A673 (cell line): ENCODE data around the gene GBE1. TPM values are rescaled to one million over a fixed set of nuclear protein-coding genes. Genes with fewer than 3 reads are reported as not detected.

ENCODE experiments used
- BruUV-seq: library from RNA; stranded (reverse); fragments of 400-500 nt; replicated peaks from 2 replicates; lab custom pipeline; 2021; lab: Mats Ljungman, UMichigan
- CTCF ChIA-PET: fragments of 300-600 bp; sonication (Branson Sonifier 250); formaldehyde crosslinking; loops from one replicate; lab custom pipeline; 2022; ENCODE audit warnings: antibody characterized with exemption; lab: Charles Lee
- POLR2A ChIA-PET: fragments of 300-600 bp; sonication (Branson Sonifier 250); formaldehyde crosslinking; loops from one replicate; lab custom pipeline; 2022; ENCODE audit warnings: antibody characterized with exemption; ENCODE audit not compliant: low non-redundant PET; lab: Charles Lee
- DNase-seq: peaks from one replicate; pipeline ENCODE4 v3.0.0-alpha.2; 2015; ENCODE audit warnings: low spot score
- H3K27ac ChIP-seq: fragments of 200-600 bp; sonication (generic); 2 replicates; pipeline ENCODE4 v1.5.1; 2016; ENCODE audit warnings: mixed run types, low read depth, mild to moderate bottlenecking, mixed read lengths, antibody characterized with exemption, low read length; ENCODE audit not compliant: poor library complexity, severe bottlenecking
- H3K27me3 ChIP-seq: fragments of 200-600 bp; sonication (generic); replicated peaks from 2 replicates; pipeline ENCODE4 v1.6.1; 2017; ENCODE audit warnings: mixed run types, low read depth, mild to moderate bottlenecking, mixed read lengths, antibody characterized with exemption, low read length; ENCODE audit not compliant: insufficient read depth, poor library complexity
- H3K36me3 ChIP-seq: fragments of 200-600 bp; sonication (generic); 2 replicates; pipeline ENCODE4 v1.6.1; 2016; ENCODE audit warnings: mixed run types, mild to moderate bottlenecking, mixed read lengths, antibody characterized with exemption, low read length; ENCODE audit not compliant: insufficient read depth, poor library complexity, severe bottlenecking
- H3K4me1 ChIP-seq: fragments of 200-600 bp; sonication (generic); 2 replicates; pipeline ENCODE4 v1.6.1; 2017; ENCODE audit warnings: mixed run types, mild to moderate bottlenecking, mixed read lengths, antibody characterized with exemption, low read length; ENCODE audit not compliant: insufficient read depth, poor library complexity, severe bottlenecking
- H3K4me3 ChIP-seq: fragments of 200-600 bp; sonication (generic); 2 replicates; pipeline ENCODE4 v1.5.1; 2016; ENCODE audit warnings: low read depth, mixed run types, mild to moderate bottlenecking, mixed read lengths, low read length; ENCODE audit not compliant: poor library complexity, severe bottlenecking
- H3K9me3 ChIP-seq: fragments of 200-600 bp; sonication (generic); 2 replicates; pipeline ENCODE4 v1.6.1; 2016; ENCODE audit warnings: mixed run types, low read depth, mild to moderate bottlenecking, mixed read lengths, antibody characterized with exemption, low read length; ENCODE audit not compliant: poor library complexity, severe bottlenecking
- EZH2 ChIP-seq: fragments of 200-600 bp; sonication (generic); IDR thresholded peaks from 2 replicates; pipeline ENCODE4 v1.6.1; 2017; ENCODE audit warnings: borderline replicate concordance, low read depth, mild to moderate bottlenecking, mixed read lengths, antibody characterized with exemption, low read length; ENCODE audit not compliant: poor library complexity, severe bottlenecking
- intact Hi-C: fragments of 100-400 bp; cut with micrococcal nuclease; formaldehyde crosslinking; loops from one replicate; pipeline ENCODE4 v1.10.0; 2022; ENCODE audit not compliant: unreplicated experiment
- total RNA-seq: library from RNA; stranded (reverse); gene quantifications from 2 replicates; pipeline ENCODE4 v1.2.3, GENCODE V29; 2021
- TF ChIP-seq, protein P1 (sequence below): fragments of 300-800, 200-600 bp; sonication (generic); conservative IDR thresholded peaks from 2 replicates; pipeline ENCODE4 v1.5.1; 2017; ENCODE audit warnings: low read depth, mild to moderate bottlenecking, antibody characterized with exemption, low read length, moderate library complexity, mixed read lengths

GBE1 gene
- total RNA-seq, 1 experiment from 2014 or later, result 8.2 TPM

DNA sequence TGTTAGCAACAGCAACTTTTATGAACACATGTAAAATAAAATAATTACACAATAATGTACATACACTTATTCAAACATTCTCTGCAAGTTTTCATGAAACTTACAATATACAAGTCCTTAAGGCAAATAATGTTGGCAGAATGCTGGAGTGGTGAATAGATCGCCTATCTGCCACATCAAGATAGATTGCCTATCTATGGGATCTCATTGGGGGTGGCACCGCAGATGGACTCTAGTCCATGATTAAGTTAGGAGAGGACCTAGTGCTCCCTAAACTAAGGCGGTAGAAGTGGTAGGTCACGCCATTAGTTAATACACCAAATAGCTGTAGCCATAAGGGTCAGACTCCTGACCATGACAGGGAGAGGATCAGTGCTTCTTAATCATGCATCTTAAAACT is 315.7 kb downstream of the GBE1 start:
- Histone ChIP-seq H3K9me3 (no peaks in the 10 kb centered on the region), H3K27ac (no peak overlapping the region), H3K4me3 (no peak overlapping the region), H3K27me3 (no peaks in the 10 kb centered on the region), H3K4me1 (no peaks in the 10 kb centered on the region), H3K36me3 (no peaks in the 10 kb centered on the region)
- TF ChIP-seq EZH2, result no peak
- TF ChIP-seq, protein P1, sequence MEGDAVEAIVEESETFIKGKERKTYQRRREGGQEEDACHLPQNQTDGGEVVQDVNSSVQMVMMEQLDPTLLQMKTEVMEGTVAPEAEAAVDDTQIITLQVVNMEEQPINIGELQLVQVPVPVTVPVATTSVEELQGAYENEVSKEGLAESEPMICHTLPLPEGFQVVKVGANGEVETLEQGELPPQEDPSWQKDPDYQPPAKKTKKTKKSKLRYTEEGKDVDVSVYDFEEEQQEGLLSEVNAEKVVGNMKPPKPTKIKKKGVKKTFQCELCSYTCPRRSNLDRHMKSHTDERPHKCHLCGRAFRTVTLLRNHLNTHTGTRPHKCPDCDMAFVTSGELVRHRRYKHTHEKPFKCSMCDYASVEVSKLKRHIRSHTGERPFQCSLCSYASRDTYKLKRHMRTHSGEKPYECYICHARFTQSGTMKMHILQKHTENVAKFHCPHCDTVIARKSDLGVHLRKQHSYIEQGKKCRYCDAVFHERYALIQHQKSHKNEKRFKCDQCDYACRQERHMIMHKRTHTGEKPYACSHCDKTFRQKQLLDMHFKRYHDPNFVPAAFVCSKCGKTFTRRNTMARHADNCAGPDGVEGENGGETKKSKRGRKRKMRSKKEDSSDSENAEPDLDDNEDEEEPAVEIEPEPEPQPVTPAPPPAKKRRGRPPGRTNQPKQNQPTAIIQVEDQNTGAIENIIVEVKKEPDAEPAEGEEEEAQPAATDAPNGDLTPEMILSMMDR, result no peak
- no peak for DNase-seq
- CTCF ChIA-PET, result no interaction called here
- POLR2A ChIA-PET, result interaction anchor here (0.7 kb wide), 1 partner anchor 202 kb away, joined by 20 read pairs; no protein-coding TSS in a partner anchor
- no TSS peak for BruUV-seq
- intact Hi-C loops, result no loop called here

DNA sequence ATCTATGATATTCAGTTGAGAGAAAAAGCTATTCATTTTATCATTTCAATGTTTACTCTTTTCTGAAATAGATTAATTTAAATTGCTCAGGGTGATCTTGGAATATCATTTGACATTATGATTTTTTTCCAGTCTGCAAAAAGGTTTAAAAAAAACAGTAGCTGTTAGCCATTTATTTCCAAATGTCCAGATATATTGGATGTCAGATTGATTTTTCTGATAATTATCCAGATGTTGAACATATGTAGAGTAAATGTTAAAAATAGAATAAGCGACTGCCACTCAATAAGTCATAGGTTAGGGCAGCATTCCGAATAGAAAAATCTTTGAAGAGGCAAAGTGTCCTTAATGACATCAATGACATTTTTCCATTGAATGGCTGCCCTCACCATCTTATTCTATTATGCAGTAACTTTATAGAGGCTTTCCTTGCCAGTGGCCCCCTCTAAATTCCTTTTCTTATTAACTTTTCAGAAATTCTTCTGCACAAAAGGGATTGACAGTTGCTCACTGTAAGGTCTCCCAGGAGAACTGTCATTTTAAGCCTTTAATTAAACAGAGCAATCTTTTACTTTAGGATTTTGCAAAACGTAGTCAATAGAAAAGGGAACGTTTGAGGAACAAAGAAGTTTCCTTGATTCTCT is 316.5 kb downstream of the GBE1 start:
- no peaks in the 10 kb centered on the region for H3K27me3 ChIP-seq
- no peak overlapping the region for H3K27ac ChIP-seq
- no peaks in the 10 kb centered on the region for H3K36me3 ChIP-seq
- no peak for DNase-seq
- TF ChIP-seq EZH2, result no peak
- TF ChIP-seq, protein P1, result no peak
- H3K4me1 ChIP-seq, result no peaks in the 10 kb centered on the region
- intact Hi-C loops, result no loop called here
- no peaks in the 10 kb centered on the region for H3K9me3 ChIP-seq
- ChIA-PET CTCF (no interaction called here), POLR2A (no interaction called here)
- no TSS peak for BruUV-seq
- H3K4me3 ChIP-seq, result no peak overlapping the region

DNA sequence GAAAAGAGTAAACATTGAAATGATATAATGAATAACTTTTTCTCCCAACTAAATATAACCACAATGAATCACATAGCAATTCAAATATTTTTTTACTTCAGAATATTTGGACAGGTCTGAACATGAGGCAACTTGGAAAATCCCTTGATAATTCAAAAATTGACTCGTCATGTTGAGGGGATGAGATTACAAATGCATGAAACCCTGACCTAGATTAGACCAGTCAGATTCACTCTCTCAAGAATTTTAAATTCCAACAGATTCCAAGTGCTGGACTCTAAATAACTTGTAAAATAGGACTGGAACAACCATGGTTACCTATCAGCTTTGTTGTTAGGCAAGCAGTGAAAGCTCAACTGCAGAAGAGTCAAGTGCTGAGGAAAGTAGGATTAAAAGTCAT is 317.5 kb downstream of the GBE1 start:
- H3K4me1 ChIP-seq, result no peaks in the 10 kb centered on the region
- no peaks in the 10 kb centered on the region for H3K9me3 ChIP-seq
- no peaks in the 10 kb centered on the region for H3K27me3 ChIP-seq
- no peak for DNase-seq
- no peak overlapping the region for H3K4me3 ChIP-seq
- ChIA-PET CTCF (no interaction called here), POLR2A (no interaction called here)
- no peaks in the 10 kb centered on the region for H3K36me3 ChIP-seq
- TF ChIP-seq, protein P1, result no peak
- TF ChIP-seq EZH2, result no peak
- no peak overlapping the region for H3K27ac ChIP-seq
- intact Hi-C loops, result no loop called here
- no TSS peak for BruUV-seq
